NOMO-1 treated with DMSO at 0.1 percent for 48 hours (cell line): ENCODE results near the gene NPR3.

ENCODE experiments used
- DNase-seq: peaks from one replicate; lab custom pipeline; 2025; ENCODE audit not compliant: unreplicated experiment; lab: John Stamatoyannopoulos, UW

The NPR3 gene, protein sequence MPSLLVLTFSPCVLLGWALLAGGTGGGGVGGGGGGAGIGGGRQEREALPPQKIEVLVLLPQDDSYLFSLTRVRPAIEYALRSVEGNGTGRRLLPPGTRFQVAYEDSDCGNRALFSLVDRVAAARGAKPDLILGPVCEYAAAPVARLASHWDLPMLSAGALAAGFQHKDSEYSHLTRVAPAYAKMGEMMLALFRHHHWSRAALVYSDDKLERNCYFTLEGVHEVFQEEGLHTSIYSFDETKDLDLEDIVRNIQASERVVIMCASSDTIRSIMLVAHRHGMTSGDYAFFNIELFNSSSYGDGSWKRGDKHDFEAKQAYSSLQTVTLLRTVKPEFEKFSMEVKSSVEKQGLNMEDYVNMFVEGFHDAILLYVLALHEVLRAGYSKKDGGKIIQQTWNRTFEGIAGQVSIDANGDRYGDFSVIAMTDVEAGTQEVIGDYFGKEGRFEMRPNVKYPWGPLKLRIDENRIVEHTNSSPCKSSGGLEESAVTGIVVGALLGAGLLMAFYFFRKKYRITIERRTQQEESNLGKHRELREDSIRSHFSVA

DNA sequence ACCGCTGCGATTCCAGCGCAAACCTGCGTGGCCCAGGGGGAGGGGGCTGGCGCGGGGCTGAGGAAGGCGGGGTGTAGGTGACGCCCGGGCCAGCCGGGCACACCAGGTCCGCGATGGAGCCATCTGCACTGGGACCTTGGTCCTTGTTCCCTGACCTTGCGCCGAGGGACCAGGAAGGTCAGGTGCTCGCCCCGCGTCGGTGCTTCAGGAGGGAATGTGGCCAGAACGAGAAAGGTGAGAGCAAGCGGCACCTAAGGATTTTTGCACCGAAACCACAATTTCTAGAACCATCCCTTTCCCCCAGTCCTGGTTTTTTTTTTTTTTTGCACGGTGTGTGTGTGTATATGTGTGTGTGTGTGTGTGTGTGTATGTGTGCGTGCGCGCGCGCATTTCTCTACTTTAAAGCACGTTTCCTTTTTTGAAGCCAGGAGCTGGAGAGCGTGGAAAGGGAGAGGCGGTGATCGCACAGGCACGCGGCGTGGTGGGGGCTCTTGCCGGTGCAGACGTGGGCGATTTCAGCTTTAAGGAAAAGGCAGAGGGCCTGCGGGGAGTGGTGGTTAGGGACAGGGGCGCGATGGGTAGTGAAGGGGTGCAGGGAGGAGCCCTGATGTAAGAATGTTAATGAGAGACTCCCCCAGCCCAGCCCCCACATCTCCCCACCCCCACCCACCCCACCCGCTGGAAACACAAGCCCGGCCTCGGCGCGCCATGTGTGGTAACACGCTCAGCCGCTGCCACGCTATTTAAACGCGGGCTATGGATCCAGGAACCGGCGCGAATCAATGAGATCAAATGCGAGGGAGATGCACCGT is at the start of gene NPR3:
TSS of gene NPR3 (plus strand) at position 772 of the 812 bp plus-strand sequence. CDS start 456 bp downstream, outside the sequence.
- DNase-seq, result peak; percentile 40

DNA sequence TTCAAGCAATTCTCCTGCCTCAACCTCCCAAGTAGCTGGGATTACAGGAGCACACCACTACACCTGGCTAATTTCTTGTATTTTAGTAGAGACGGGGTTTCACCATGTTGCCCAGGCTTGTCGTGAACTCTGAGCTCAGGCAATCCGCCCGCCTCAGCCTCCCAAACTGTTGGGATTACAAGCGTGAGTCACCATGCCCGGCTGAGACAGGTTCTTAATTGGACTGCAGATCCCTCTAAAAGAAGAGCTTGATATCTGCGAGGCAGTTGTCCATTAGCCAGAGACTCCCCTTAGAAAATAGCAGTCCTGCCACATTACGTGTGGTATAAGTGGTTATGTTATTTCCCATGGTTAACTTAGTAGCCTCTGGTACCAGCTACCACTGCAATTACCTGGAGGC is 46.6 kb upstream of the NPR3 start:
- DNase-seq, result no peak

DNA sequence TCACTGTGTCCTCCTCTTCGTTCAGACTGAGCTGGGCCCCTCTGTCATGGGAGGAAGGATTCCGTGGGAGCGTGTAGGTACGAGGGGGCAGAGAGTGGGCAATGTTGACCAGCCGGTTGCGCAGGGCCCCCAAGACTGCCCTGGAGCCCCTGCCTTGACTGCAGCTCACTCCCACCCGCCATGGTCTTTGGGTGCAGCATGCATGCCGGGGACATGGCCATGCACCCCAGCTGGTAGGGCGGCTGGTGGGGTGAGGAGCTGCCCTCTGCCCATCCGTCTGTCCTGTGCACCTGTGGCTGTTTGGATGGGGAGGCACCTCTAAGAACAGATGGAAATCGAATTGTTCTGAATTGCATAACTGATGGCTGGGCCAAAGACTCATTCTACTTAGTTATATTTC is 42.6 kb upstream of the NPR3 start:
- no peak for DNase-seq

DNA sequence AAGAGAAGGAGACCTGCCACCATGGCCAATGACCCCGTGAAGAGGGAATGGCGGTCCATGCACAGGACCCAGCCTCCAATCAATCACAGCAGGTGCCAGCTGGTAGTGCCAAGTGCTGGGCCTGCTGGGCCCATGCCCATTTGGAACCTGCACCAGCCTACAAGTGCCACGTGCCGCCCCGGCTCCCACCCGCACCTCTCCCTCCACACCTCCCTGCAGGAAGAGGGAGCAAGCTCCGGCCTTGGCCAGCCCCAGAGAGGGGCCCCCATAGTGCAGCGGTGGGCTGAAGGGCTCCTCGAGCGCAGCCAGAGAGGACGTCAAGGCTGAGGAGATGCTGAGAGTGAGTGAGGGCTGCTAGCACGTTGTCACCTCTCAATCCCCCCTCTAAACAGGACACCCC is 37.8 kb upstream of the NPR3 start:
- DNase-seq, result no peak

DNA sequence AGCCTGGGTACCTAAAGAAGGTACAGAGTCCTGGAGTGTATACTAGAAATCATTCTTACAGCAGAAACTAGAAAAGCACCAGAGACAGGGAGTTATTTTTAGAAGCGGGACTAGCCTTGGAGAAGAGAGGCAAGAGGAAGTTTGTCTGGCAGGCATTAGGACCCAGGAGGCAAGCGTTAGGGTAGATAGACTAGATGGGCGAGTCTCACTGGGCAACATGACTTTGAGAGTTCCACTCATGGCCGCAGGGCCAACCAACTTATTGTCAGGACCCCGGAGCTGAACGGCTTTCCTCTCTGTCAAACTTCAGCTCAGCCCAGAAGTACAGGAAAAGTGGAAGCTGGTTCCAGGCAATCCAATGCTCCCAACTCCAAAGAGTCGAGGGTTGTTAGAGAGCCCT is 34.1 kb upstream of the NPR3 start:
- DNase-seq, result peak; percentile 44

DNA sequence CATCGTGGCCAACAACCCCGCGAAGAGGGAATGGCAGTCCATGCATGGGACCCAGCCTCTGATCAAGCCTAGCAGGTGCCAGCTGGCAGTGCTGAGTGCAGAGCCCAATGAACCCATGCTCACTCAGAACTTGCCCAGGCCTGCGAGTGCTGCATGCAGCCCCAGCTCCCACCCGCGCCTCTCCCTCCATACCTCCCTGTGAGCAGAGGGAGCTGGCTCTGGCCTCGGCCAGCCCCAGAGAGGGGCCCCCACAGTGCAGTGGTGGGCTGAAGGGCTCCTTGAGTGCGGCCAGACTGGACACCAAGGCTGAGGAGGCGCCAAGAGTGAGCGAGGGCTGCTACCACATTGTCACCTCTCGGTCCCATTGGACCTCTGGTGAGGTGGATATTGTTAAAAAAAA is 32.6 kb upstream of the NPR3 start:
- DNase-seq, result no peak

DNA sequence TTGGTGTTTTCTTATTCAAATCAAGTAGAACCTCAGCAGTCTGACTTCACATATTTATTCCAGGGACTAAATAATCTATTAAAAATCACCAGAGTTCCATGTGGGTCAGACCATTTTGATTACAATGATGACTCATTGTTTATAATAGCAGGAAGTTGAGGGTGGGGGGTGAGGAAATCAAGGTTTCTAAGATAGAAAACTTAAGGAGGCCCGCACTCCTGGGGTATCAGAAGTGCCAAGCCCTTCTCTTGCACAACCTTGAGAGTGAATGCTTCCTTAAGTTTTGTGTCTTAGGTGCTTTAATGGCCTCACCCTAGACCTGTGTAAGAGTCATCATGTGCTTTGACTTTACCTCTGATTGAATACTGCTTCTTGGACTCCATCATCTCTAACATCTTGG is 31.9 kb upstream of the NPR3 start:
- DNase-seq, result no peak

DNA sequence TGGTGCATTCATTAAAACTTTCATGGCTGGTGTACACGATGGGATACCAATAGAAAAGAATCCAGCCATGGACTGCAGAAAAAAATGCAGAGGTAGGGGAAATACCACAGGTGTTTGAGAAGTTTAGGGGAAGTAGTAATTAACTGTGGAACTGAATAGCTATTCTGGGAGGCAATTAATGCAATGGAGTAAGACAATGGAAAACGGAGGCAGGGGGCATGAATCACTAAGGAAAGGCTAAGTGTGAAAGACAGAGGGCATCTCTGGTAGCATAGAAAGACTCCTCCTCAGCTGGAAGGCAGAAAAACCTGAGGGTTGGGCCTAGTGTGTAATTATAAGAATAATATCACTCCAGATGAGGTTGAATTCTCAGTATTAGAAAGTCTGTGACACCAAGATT is 30.9 kb upstream of the NPR3 start:
- DNase-seq, result no peak

DNA sequence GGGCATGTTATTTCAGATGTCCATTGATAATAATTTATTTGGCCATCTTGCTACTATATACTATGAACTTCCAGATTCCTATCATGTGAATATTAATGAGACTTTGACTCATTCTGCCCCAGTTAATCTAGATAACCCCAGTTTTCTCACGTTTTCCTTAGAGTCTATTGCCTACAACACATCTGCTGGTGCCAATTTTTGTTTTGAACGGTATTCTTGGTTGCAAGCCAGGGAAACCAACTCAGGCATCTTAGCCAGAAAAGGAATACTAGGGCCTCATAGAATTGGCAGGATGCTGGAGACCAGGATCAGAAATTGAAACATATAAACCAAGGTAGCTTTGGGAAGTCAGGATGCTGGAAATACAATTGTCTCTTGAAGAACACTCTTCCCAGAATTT is 28.0 kb upstream of the NPR3 start:
- no peak for DNase-seq

DNA sequence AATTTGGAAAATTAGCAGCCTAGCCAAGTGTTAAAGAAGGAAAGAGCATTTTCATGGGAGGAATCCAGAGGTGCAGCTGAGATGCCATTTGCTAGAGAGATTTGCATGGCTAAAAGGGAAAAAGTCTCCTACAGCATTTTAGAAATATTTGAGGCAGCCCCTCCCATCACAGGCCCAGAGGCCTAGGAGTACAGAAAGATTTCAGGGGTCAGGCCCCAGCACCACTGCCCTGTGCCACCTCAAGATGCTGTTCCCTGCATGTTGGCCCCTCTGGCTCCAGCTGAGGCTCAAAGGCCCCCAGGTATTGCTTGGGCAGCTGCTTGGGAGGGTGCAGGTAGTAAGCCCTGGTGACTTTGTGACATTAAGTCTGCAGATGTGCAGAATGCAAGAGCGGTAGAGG is 26.9 kb upstream of the NPR3 start:
- DNase-seq, result no peak

DNA sequence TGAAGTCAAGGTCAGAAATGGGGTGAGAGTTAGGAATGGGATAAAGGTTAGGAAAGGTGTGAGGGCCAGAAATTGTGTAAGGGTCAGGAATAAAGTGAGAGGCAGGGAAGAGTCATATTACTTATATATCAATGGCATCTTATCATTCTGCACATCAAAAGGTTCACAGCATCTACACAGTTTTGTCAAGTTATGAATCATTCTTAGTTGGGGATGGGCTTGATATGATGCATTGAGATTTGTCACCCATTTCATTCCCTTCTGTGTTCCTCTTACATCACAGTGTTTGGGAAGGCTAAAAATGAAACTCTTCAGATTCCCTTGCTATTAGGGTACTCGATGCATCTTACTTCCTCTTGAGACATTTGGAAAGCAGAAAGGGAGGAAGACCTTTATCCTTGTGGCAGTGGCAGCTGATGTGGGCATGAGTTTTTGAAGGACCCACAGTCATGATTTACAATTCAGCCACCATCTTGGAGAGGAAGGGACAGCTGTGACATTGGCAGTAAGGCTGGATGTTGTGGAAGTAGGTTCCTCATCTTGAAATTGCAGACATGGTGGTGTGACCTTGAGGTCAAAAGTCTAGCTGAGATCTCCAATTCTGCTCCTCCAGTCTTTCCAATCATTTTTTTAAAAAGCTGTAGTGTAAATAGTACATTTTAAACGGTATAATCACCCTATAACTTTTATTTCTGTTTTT is 24.2 kb upstream of the NPR3 start:
- no peak for DNase-seq

DNA sequence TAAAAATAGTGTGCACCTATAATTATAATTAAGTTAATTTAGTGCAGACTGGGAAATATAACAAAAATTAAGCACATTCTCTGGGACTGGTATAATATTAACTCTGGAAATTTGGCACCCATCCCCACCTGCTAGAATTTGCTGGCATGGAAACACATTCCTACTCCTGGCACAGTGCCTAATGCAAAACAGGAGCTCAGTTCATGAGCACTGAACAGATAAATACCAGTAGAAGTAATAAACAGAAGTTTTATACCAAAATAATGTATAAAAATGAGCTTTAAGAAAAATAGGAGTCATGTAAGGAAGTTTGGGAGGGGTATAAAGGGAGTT is 23.7 kb upstream of the NPR3 start:
- no peak for DNase-seq

DNA sequence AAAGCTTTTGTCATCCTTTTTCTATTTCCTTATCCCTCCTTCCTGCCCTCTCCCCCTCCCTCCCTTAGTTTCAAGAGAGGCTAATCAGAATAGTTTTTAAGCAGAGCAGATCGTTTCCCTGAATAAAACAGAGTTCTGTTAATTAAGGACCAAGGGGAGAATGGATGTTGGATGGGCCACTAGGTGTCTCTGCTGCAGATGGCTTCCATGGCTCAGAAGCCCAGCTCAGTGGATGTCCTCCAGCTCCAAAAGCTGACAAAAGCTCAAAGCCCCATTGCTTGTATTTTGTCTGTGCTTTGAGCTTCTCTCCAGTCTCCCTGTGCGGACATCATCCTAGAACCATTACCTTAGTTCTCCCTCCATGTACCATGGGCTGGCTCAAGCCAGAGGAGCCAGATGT is 21.0 kb upstream of the NPR3 start:
- DNase-seq, result no peak

DNA sequence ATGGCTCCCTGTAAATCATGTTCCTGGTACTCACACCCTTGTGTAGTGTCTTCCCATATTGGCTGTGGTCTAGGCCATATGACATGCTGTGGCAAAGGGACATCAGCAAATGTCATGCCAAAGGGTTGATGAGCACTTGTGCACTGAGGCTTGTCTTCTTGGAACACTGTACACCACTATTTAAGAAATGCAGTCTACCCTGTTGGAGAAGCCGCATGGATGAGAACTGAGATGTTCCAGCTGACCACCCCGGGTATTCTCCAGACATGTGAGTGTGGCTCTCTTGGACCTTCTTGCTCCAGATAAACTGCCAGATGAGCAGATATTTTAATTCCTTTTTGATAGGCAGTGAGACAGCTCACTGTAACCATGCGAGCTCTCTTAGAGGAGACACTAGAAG is 20.5 kb upstream of the NPR3 start:
- DNase-seq, result no peak

DNA sequence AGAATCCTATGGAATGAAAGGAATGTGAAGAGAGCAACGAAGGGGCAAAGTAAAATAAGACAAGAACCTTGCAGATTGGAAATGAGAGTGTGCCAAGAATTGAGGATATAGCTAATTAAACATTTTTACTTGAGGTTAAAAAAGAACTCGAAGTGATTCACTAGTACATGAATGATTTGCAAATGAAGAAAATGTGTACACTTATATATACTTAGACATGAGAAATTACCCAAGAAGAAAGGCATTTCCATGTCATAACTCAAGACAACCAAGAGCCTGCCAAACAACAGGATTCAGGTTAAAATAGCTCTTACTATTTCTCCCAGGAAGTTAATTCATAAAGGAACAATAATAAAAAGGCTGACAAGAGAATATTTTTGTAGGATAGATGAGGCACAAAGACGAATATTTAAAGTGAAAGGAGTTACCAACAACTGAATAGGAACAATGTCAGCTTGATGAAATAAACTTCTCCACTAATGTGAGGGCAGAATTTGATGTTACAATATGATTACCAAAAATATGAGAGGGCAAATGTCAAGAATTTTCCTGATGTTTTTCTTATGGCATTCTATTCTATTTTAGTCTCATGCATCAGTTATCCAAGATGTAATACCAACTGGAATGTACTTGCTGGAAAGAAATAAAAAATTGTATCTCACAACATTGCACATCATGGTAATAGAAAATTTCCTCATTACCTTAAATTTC is 18.9 kb upstream of the NPR3 start:
- no peak for DNase-seq

DNA sequence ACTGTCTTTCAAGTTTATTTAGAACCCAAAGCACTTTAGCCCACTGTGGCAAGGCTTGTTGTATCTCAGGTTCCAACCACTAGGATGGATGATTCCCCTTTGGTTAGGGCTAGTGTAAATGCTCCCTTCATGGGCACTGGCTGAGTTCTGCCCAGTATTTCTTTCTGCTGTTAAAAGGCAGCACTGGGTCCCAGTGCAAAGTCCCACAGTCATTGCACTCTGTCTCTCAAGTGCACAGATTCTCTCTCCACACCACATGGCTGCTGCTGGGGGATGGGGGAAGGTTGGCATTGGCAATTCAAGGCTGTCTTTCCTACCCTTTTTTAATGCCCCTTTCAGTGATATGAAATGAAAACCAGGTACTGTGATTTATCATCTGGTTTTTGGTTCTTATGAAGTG is 7.2 kb upstream of the NPR3 start:
- no peak for DNase-seq

DNA sequence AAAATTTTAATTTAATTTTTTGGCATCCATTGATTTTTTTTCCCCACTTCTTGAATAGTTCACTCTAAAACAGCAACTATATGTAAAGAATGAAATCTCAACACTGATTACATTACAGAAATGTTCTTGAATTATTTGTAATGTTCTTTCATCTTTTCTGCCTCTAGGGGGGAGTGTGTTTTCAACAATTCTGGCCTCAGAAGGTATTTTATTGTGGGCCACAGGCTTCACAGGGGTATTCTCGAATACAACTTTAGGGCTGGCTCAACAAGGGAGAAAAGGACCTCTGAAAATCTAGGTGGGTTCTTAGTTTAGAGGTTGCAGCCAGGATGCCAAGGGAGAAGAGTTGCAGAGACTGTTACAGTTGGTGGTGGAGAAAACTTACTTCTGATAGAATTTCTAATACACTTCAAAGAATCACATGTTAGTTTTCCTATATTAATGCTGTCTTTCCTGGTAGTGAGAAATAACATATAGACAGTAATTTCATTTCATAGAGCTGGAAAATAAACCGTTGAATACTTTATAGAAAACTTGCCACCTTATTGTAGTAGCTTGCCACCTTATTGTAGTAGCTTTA is 3.6 kb upstream of the NPR3 start:
- DNase-seq, result peak; percentile 24

DNA sequence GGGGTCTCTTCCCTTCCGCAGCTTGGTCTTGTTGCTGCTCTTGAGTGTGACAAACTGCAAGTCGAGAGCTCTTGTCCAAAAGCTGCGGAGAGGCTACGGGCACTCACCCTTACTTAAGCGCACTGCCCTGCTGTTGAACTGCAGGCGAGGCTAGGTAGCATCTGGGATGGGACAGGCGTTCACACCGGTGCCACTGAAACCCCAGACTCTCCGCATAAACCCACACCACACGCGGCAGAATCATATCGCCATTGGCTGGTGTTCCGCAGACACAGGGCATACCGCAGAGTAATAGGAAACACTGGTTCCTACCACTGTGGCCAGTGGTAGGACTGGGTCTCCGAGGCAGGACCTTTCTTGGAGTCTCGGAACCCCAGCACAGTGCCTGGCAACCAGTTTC is 2.2 kb upstream of the NPR3 start:
- no peak for DNase-seq

DNA sequence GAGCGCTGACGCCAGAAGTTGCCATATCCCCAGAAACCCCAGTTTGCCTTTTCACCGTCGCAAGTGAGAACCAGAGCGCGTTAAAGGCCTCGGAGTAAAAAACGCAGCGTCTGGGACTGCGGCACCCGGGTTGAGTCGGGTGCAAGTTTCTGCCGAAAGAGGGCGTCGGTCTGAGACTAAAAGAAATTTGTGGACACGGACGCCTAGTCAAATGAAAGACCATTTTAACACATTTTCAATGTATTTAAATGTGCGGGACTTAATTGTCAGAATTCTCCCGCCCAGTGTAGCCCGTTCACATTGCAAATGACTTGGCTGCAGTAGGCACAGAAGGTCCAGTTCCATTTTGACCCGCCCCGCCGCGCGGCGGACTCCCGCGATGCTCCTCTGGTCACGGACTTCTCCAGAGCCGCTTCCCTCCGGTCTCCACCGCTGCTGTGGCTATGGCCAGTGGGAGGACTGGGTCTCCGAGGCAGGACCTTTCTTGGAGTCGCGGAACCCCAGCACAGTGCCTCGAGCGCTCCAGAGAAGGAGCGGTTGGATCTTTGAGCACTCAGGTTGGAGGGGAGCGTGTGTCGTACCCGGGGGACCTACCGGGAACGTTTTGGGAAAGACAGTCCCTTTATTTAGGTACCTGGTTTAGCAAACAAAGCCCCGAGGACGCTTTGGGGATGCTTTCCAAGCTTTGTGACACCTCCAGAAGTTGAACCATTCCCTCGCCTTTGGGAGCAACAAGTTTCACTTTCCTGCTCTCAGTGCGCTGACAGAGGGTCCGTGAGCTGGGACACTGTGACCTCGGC is 1.2 kb upstream of the NPR3 start:
- DNase-seq, result peak; percentile 88

DNA sequence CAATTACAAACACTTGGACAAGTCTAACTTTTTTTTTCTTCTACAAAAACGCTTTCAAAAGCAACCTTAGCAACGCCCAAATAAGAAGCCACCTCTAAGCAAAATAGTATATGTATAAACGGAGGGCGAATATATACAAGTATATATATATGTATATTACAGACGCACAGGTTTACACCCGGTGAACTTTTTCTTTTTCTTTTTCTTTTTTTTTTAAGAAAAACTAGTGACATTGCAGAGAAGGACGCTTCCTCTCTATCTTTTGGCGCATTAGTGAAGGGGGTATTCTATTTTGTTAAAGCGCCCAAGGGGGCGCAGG is 200 bp downstream of the NPR3 start:
- peak; percentile 47 for DNase-seq
